ENCODE results near the gene HGFAC. TPM values are rescaled to one million over a fixed set of nuclear protein-coding genes. Genes with fewer than 3 reads are reported as not detected.

Gene HGFAC
- total and polyA plus RNA-seq, 2 experiments from 2014 or later: not detected

- no peaks in the 10 kb centered on the region for H3K9me3 ChIP-seq (ENCODE audit: low read depth)
- in situ Hi-C loops (cut with MboI): no loop called here
- WGBS, 2 experiments (ENCODE audit: low coverage in 1 of 2, low lambda C conversion rate in 2 of 2, missing lambda C conversion rate in 2 of 2): 87 to 92% methylated on average over 9 to 10 of the region's 12 CpGs
Measured at GRCh38 chr4:3429651-3430050, 12.1 kb upstream of the HGFAC start.

DNA sequence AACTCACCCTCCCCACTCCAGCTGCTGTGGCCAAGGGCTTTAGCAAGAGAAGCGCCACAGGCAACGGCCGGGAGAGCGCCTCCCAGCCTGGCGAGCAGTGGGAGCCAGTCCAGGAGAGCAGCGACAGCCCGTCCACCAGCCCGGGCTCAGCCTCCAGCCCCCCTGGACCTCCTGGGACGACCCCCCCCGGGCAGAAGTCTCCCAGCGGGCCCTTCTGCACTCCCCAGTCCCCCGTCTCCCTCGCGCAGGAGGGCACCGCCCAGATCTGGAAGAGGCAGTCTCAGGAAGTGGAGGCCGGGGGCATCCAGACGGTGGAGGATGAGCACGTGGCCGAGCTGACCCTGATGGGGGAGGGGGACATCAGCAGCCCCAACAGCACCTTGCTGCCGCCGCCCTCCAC lies 11.2 kb upstream of the HGFAC start:
- no peaks in the 10 kb centered on the region for H3K27me3 ChIP-seq (replicated peaks; ENCODE audit: insufficient read depth)
- H3K27ac ChIP-seq: no peak overlapping the region
- no peaks in the 10 kb centered on the region for H3F3A ChIP-seq (ENCODE audit: insufficient read depth)
- no peak overlapping the region for H3K9ac ChIP-seq
- no peaks in the 10 kb centered on the region for H4K20me1 ChIP-seq (ENCODE audit: insufficient read depth)
- H3K4me3 ChIP-seq: no peak overlapping the region
- H3K4me1 ChIP-seq (ENCODE audit: insufficient read depth): no peaks in the 10 kb centered on the region
- H3K9me3 ChIP-seq (ENCODE audit: low read depth): no peaks in the 10 kb centered on the region
- H3K4me2 ChIP-seq (ENCODE audit: unreplicated experiment): no peak overlapping the region
- H3K79me2 ChIP-seq (ENCODE audit: insufficient read depth): no peaks in the 10 kb centered on the region
- in situ Hi-C loops (cut with MboI): no loop called here
- TF ChIP-seq EZH2phosphoT487 (IDR thresholded peaks at IDR 0.05; ENCODE audit: insufficient read depth, low read depth): no peak
- no peak for TF ChIP-seq EZH2 (IDR thresholded peaks at IDR 0.05; ENCODE audit: insufficient read depth, poor library complexity, severe bottlenecking)
- WGBS, 2 experiments (ENCODE audit: low coverage in 1 of 2, low lambda C conversion rate in 2 of 2, missing lambda C conversion rate in 2 of 2): 82 to 91% methylated on average over 13 to 21 of the region's 21 CpGs
- no peaks in the 10 kb centered on the region for H3K36me3 ChIP-seq (ENCODE audit: low read depth)
- no peaks in the 10 kb centered on the region for H3K9me2 ChIP-seq (ENCODE audit: insufficient read depth)
- no peak overlapping the region for H2AFZ ChIP-seq
- DNase-seq: no peak

More at GRCh38 chr4:3429651-3430050, 12.1 kb upstream of the HGFAC start:
- Histone ChIP-seq H3K79me2 (ENCODE audit: insufficient read depth) (no peaks in the 10 kb centered on the region), H4K20me1 (ENCODE audit: insufficient read depth) (no peaks in the 10 kb centered on the region), H3K4me2 (ENCODE audit: unreplicated experiment) (no peak overlapping the region), H2AFZ (no peak overlapping the region), H3K36me3 (ENCODE audit: low read depth) (no peaks in the 10 kb centered on the region), H3K9ac (no peak overlapping the region), H3F3A (ENCODE audit: insufficient read depth) (no peaks in the 10 kb centered on the region), H3K4me3 (no peak overlapping the region), H3K27me3 (replicated peaks; ENCODE audit: insufficient read depth) (no peaks in the 10 kb centered on the region), H3K27ac (no peak overlapping the region), H3K4me1 (ENCODE audit: insufficient read depth) (no peaks in the 10 kb centered on the region), H3K9me2 (ENCODE audit: insufficient read depth) (no peaks in the 10 kb centered on the region)
- TF ChIP-seq EZH2phosphoT487 (IDR thresholded peaks at IDR 0.05; ENCODE audit: insufficient read depth, low read depth) (no peak), EZH2 (IDR thresholded peaks at IDR 0.05; ENCODE audit: insufficient read depth, poor library complexity, severe bottlenecking) (no peak)
- no peak for DNase-seq

DNA sequence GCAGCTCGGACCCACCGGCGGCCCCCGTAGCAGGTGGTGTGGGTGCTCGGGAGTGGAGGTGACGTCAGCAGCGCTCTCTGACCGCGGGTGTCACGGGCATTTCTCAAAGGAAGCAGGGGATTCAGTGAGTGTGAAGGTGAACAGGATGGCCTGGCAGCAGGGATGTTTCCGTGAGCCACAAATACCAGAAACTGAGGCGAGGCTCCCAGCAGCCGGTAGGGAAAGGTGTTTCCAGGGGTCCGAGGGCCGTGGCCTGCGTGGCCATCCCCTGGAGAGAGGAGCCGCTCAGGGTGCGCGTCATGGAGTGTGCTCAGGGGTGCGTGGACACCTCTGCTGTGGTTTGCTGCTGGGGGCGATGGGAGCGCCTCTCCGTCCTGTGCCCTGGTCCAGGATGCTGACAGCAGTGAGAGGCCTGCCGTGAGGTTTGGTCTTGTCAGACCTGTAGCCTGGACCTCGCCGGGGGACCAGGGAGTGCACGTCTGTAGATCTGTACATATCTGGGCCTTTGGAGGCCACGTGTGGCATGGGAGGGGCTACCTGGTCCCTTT lies 10.2 kb upstream of the HGFAC start:
- in situ Hi-C loops (cut with MboI): no loop called here
- Histone ChIP-seq H3K4me2 (ENCODE audit: unreplicated experiment) (no peak overlapping the region), H3K27ac (no peak overlapping the region), H3K9me2 (ENCODE audit: insufficient read depth) (no peaks in the 10 kb centered on the region), H3F3A (ENCODE audit: insufficient read depth) (no peaks in the 10 kb centered on the region), H4K20me1 (ENCODE audit: insufficient read depth) (no peaks in the 10 kb centered on the region), H3K36me3 (ENCODE audit: low read depth) (no peaks in the 10 kb centered on the region), H3K4me3 (no peak overlapping the region), H2AFZ (no peak overlapping the region), H3K4me1 (ENCODE audit: insufficient read depth) (peaks cover under 1% of the 10 kb centered on the region; the same call in 1 of the 2 replicates), H3K27me3 (replicated peaks; ENCODE audit: insufficient read depth) (no peaks in the 10 kb centered on the region), H3K9me3 (ENCODE audit: low read depth) (no peaks in the 10 kb centered on the region), H3K79me2 (ENCODE audit: insufficient read depth) (no peaks in the 10 kb centered on the region), H3K9ac (no peak overlapping the region)
- 94 to 96% methylated on average over 27 to 28 of the region's 28 CpGs for WGBS, 2 experiments (ENCODE audit: low coverage in 1 of 2, low lambda C conversion rate in 2 of 2, missing lambda C conversion rate in 2 of 2)
- no peak for DNase-seq
- TF ChIP-seq EZH2phosphoT487 (IDR thresholded peaks at IDR 0.05; ENCODE audit: insufficient read depth, low read depth): no peak
- TF ChIP-seq EZH2 (IDR thresholded peaks at IDR 0.05; ENCODE audit: insufficient read depth, poor library complexity, severe bottlenecking): no peak

DNA sequence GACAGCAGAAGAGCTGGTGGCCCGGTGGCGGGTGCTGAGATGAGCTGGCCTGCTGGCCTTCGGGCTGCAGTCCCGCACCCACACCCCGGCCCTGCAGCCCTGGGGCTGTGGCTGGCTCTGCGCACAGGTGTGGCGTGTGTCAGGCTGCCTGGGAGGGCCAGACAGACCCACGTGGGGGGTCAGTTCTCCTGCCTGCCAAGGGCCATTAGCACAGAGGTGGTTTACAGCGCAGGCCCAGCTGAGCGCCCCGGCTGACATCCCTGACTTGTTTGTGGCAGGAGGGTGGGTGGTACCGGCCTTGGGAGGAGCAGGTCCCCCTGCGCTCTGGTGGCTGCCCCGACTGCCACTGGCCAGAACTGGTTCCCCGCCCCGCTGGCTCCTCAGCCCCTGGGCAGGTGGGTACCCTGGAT lies 9.4 kb upstream of the HGFAC start:
- H3K4me2 ChIP-seq (ENCODE audit: unreplicated experiment): no peak overlapping the region
- no peak overlapping the region for H3K27ac ChIP-seq
- H3K27me3 ChIP-seq (replicated peaks; ENCODE audit: insufficient read depth): no peaks in the 10 kb centered on the region
- TF ChIP-seq EZH2 (IDR thresholded peaks at IDR 0.05; ENCODE audit: insufficient read depth, poor library complexity, severe bottlenecking) (no peak), EZH2phosphoT487 (IDR thresholded peaks at IDR 0.05; ENCODE audit: insufficient read depth, low read depth) (no peak)
- in situ Hi-C loops (cut with MboI): no loop called here
- no peaks in the 10 kb centered on the region for H3F3A ChIP-seq (ENCODE audit: insufficient read depth)
- H3K79me2 ChIP-seq (ENCODE audit: insufficient read depth): no peaks in the 10 kb centered on the region
- H3K4me3 ChIP-seq: no peak overlapping the region
- H3K36me3 ChIP-seq (ENCODE audit: low read depth): no peaks in the 10 kb centered on the region
- 88 to 95% methylated on average over 14 to 15 of the region's 16 CpGs for whole genome bisulfite sequencing, 2 experiments (ENCODE audit: low coverage in 1 of 2, low lambda C conversion rate in 2 of 2, missing lambda C conversion rate in 2 of 2)
- no peak overlapping the region for H2AFZ ChIP-seq
- H3K9me3 ChIP-seq (ENCODE audit: low read depth): no peaks in the 10 kb centered on the region
- H3K4me1 ChIP-seq (ENCODE audit: insufficient read depth): peaks cover 9% of the 10 kb centered on the region
- no peaks in the 10 kb centered on the region for H4K20me1 ChIP-seq (ENCODE audit: insufficient read depth)
- no peak overlapping the region for H3K9ac ChIP-seq
- no peak for DNase-seq
- H3K9me2 ChIP-seq (ENCODE audit: insufficient read depth): no peaks in the 10 kb centered on the region

Data from GM23248 (cell line).